Pulmonary artery endothelial cell (primary cell): ENCODE results near the gene ARFGAP2. TPM values are rescaled to one million over a fixed set of nuclear protein-coding genes. Genes with fewer than 3 reads are reported as not detected.
"Not testable (repeated sequence)": the region's sequence is repeated elsewhere in the genome, so short reads cannot be mapped to it uniquely, and the experiment has no call there.

ENCODE experiments used
- DNase-seq: peaks from one replicate; pipeline ENCODE4 v3.0.0-alpha.2; 2011; ENCODE audit warnings: low read depth, low spot score
- total RNA-seq: library from RNA; depleted of rRNA; stranded (reverse); fragments of >200 nt; gene quantifications from 2 replicates; pipeline ENCODE4 v1.2.3, GENCODE V29; 2014

Gene ARFGAP2
- total RNA-seq, result 81.7 and 89.5 TPM in 2 replicates

- peak; percentile 88 for DNase-seq
These were observed at the start of gene ARFGAP2 for GRCh38 chr11:47176328-47177228. ARFGAP2 (minus strand) TSS chr11:47176879; CDS start chr11:47176853, 26 bp downstream.

- DNase-seq, result no peak
These were observed 49.1 kb upstream of the ARFGAP2 start for GRCh38 chr11:47225552-47226400.

- DNase-seq, result no peak
These were observed 46.0 kb upstream of the ARFGAP2 start for GRCh38 chr11:47222696-47223095.

GRCh38 chr11:47220401-47220821 lies 43.7 kb upstream of the ARFGAP2 start:
- peak; percentile 81 for DNase-seq

- peak; percentile 55 for DNase-seq
These were observed 39.6 kb upstream of the ARFGAP2 start for GRCh38 chr11:47216121-47216798.

GRCh38 chr11:47215366-47215910 lies 38.8 kb upstream of the ARFGAP2 start:
- no peak for DNase-seq

- DNase-seq, result peak; percentile 50
These were observed 37.4 kb upstream of the ARFGAP2 start for GRCh38 chr11:47213950-47214565.

GRCh38 chr11:47212938-47213337 lies 36.3 kb upstream of the ARFGAP2 start:
- DNase-seq, result no peak

- DNase-seq, result no peak
These were observed 31.9 kb upstream of the ARFGAP2 start for GRCh38 chr11:47208628-47209027.

- not testable (repeated sequence) for DNase-seq
These were observed 31.4 kb upstream of the ARFGAP2 start for GRCh38 chr11:47208008-47208552.

- no peak for DNase-seq
These were observed 30.8 kb upstream of the ARFGAP2 start for GRCh38 chr11:47207459-47207858.

GRCh38 chr11:47206577-47206976 lies 29.9 kb upstream of the ARFGAP2 start:
- DNase-seq, result not testable (repeated sequence)

- DNase-seq, result no peak
These were observed 27.9 kb upstream of the ARFGAP2 start for GRCh38 chr11:47204637-47204989.

- DNase-seq, result no peak
These were observed 25.9 kb upstream of the ARFGAP2 start for GRCh38 chr11:47202576-47202975.

- no peak for DNase-seq
These were observed 24.3 kb upstream of the ARFGAP2 start for GRCh38 chr11:47201015-47201414.

GRCh38 chr11:47198161-47198560 lies 21.5 kb upstream of the ARFGAP2 start:
- DNase-seq, result not testable (repeated sequence)

- no peak for DNase-seq
These were observed 15.4 kb upstream of the ARFGAP2 start for GRCh38 chr11:47192111-47192510.

- not testable (repeated sequence) for DNase-seq
These were observed 14.5 kb upstream of the ARFGAP2 start for GRCh38 chr11:47191137-47191536.

- no peak for DNase-seq
These were observed 12.6 kb upstream of the ARFGAP2 start for GRCh38 chr11:47189100-47189834.

- no peak for DNase-seq
These were observed 11.6 kb upstream of the ARFGAP2 start for GRCh38 chr11:47188259-47188658.
